Measurements from ENCODE around the gene KRTCAP3. TPM values are rescaled to one million over a fixed set of nuclear protein-coding genes. Genes with fewer than 3 reads are reported as not detected.

Gene KRTCAP3
- total and polyA plus RNA-seq, 2 of the 8 experiments (the other 6 are each of a cell fraction or from before 2014, with no cell fraction given) = 55.4 to 72.5 TPM

- TF ChIP-seq CHD7 (IDR thresholded peaks at IDR 0.05; ENCODE audit: insufficient replicate concordance, low read length) (no peak), TEAD4 (IDR thresholded peaks at IDR 0.05; ENCODE audit: low read depth, low read length) (no peak)
Measured at GRCh38 chr2:27445615-27446014, 3.4 kb downstream of the KRTCAP3 start (continued).
